ENCODE results near the gene GAB2. TPM values are rescaled to one million over a fixed set of nuclear protein-coding genes. Genes with fewer than 3 reads are reported as not detected.

The GAB2 gene
- total RNA-seq, 2 experiments from 2014 or later: 10.7 to 11.9 TPM

GRCh38 chr11:78327945-78328344 lies 89.7 kb downstream of the GAB2 start:
- DNase-seq: no peak
- ChIA-PET POLR2A (no interaction called here), CTCF (no interaction called here)
- no peaks in the 10 kb centered on the region for H3K36me3 ChIP-seq (ENCODE audit: insufficient read depth, low read length)
- H3K4me1 Mint-ChIP-seq (ENCODE audit: low read depth): peaks cover 21% of the 10 kb centered on the region
- ATAC-seq (ENCODE audit: poor library complexity): no peak
- no peak overlapping the region for H3K27ac ChIP-seq (ENCODE audit: low read depth in 1 of 2, low read length in 2 of 2)
- no peak overlapping the region for H3K4me3 ChIP-seq (ENCODE audit: low read length)
- H3K9me3 ChIP-seq (ENCODE audit: control insufficient read depth in 1 of 2, insufficient read depth in 1 of 2, low read length in 2 of 2): no peaks in the 10 kb centered on the region
- intact Hi-C loops (cut with DNase I, micrococcal nuclease): no loop called here
- no peak for TF ChIP-seq CTCF (IDR thresholded peaks at IDR 0.05)
- no peaks in the 10 kb centered on the region for H3K27me3 Mint-ChIP-seq
- no peak overlapping the region for H3K4me3 Mint-ChIP-seq
- H3K36me3 Mint-ChIP-seq (ENCODE audit: low read depth): no peaks in the 10 kb centered on the region
- H3K9me3 Mint-ChIP-seq: no peaks in the 10 kb centered on the region
- no peak overlapping the region for H3K27ac Mint-ChIP-seq
- peaks cover 4% of the 10 kb centered on the region for H3K4me1 ChIP-seq (ENCODE audit: insufficient read depth, low read length)
- no peaks in the 10 kb centered on the region for H3K27me3 ChIP-seq (ENCODE audit: control insufficient read depth in 1 of 2, insufficient read depth in 2 of 2, low read length in 2 of 2)

DNA sequence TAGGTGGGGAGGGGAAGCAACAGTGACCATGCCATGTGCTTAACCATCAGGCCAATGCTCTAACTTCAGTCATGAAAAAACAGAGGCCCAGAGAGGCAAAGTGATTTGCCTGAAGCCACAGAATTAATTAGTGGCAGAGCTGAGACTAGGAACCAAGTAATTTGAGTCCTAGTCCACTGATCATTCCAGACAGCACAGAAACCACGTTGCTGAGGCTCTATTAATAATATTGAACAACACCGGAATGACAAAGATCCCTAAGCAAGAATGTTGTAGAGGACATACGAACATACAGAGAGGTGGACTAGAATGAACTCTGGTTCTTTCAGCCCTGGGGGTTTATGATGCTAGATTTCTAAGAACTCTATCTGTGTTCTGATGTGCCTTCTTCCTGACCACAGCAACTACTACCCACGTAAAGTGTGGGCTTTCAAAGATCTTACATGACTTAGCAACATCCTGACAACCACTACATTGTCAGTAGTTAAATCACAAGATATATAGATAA lies 92.3 kb downstream of the GAB2 start:
- H3K36me3 Mint-ChIP-seq (ENCODE audit: low read depth): no peaks in the 10 kb centered on the region
- H3K4me1 ChIP-seq (ENCODE audit: insufficient read depth, low read length): peaks cover 4% of the 10 kb centered on the region
- H3K4me1 Mint-ChIP-seq (ENCODE audit: low read depth): peaks cover 21% of the 10 kb centered on the region
- no peaks in the 10 kb centered on the region for H3K27me3 ChIP-seq (ENCODE audit: control insufficient read depth in 1 of 2, insufficient read depth in 2 of 2, low read length in 2 of 2)
- H3K4me3 Mint-ChIP-seq: no peak overlapping the region
- ChIA-PET POLR2A (no interaction called here), CTCF (no interaction called here)
- H3K36me3 ChIP-seq (ENCODE audit: insufficient read depth, low read length): no peaks in the 10 kb centered on the region
- H3K27ac ChIP-seq (ENCODE audit: low read depth in 1 of 2, low read length in 2 of 2): no peak overlapping the region
- ATAC-seq (ENCODE audit: poor library complexity) (peak; percentile 88), DNase-seq (peak in 3 of 14 experiments; percentile 32 to 58 (median 55))
- intact Hi-C loops (cut with DNase I, micrococcal nuclease): no loop called here
- TF ChIP-seq CTCF (IDR thresholded peaks at IDR 0.05): no peak
- H3K9me3 ChIP-seq (ENCODE audit: control insufficient read depth in 1 of 2, insufficient read depth in 1 of 2, low read length in 2 of 2): no peaks in the 10 kb centered on the region
- H3K4me3 ChIP-seq (ENCODE audit: low read length): no peak overlapping the region
- no peaks in the 10 kb centered on the region for H3K27me3 Mint-ChIP-seq
- H3K9me3 Mint-ChIP-seq: no peaks in the 10 kb centered on the region
- peak overlapping the region; percentile 60 for H3K27ac Mint-ChIP-seq

DNA sequence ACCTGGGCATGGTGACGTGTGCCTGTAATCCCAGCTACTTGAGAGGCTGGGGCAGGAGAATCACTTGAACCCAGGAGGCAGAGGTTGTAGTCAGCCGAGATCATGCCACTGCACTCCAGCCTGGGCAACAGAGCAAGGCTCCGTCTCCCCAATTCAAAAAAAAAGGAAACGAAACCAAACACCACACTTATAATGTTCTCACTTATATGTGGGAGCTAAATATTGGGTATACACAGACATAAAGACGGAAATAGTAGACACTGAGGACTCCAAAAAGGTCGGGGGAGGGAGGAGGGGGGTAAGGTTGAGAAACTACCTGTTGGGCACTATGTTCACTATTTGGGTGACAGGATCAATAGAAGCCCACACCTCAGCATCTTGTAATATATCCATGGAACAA lies 94.3 kb downstream of the GAB2 start:
- DNase-seq (no peak), ATAC-seq (ENCODE audit: poor library complexity) (no peak)
- no peaks in the 10 kb centered on the region for H3K36me3 ChIP-seq (ENCODE audit: insufficient read depth, low read length)
- no peak for TF ChIP-seq CTCF (IDR thresholded peaks at IDR 0.05)
- Mint-ChIP-seq H3K4me3 (no peak overlapping the region), H3K9me3 (no peaks in the 10 kb centered on the region), H3K4me1 (ENCODE audit: low read depth) (peaks cover 21% of the 10 kb centered on the region), H3K27me3 (no peaks in the 10 kb centered on the region), H3K36me3 (ENCODE audit: low read depth) (no peaks in the 10 kb centered on the region), H3K27ac (no peak overlapping the region)
- no peak overlapping the region for H3K27ac ChIP-seq (ENCODE audit: low read depth in 1 of 2, low read length in 2 of 2)
- CTCF ChIA-PET: no interaction called here
- H3K27me3 ChIP-seq (ENCODE audit: control insufficient read depth in 1 of 2, insufficient read depth in 2 of 2, low read length in 2 of 2): no peaks in the 10 kb centered on the region
- no peaks in the 10 kb centered on the region for H3K9me3 ChIP-seq (ENCODE audit: control insufficient read depth in 1 of 2, insufficient read depth in 1 of 2, low read length in 2 of 2)
- no peak overlapping the region for H3K4me3 ChIP-seq (ENCODE audit: low read length)
- intact Hi-C loops (cut with DNase I, micrococcal nuclease): no loop called here
- H3K4me1 ChIP-seq (ENCODE audit: insufficient read depth, low read length): peaks cover 4% of the 10 kb centered on the region
- POLR2A ChIA-PET: no interaction called here

All from CD4-positive, alpha-beta T cell (primary cell).